ENCODE results near the gene TBX18.

TBX18 gene

GRCh38 chr6:84669945-84670344, 94.5 kb downstream of the TBX18 start:
- no peak for DNase-seq (ENCODE audit: low read depth)

- peak; percentile 8 for DNase-seq (ENCODE audit: low read depth)
These were observed 96.9 kb downstream of the TBX18 start for GRCh38 chr6:84667252-84668213.

DNA sequence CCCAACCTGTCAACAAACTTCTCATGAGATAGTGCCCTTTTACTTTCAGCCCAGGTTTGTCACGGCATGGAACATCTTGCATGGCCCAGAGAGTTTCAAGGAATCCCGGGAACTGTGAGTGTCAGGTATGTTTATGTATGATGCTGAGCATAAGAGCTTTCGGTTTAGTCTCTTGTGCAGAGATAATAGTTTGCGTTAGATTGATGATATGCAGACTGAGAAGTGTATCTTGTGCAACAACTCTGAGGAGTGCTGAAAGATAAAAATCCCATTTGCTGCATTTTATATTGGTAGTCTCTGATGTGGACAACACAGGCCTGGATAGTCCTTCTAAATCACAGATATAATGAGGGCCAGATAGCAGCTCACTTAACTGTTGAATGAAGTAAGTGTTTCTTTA, 99.0 kb downstream of the TBX18 start:
- DNase-seq (ENCODE audit: low read depth), result no peak

DNA sequence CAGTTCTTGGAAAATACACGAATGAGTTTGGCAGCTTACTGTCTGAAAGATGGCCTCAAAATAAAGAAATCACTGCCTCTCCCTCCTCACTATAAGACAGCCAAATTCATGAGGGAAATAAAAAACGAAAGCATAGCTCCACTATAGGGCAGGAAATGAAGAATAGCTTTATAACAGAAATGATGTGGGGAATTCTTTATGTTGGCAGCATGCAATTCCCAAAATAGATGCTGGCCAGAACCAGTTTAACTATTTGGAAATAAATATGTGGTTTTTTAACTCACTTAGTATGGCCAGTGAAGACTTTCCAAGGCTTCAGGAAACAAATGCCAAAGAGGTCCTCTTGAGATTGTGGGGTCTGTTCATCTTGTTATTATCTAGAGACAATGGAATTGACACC, 100.5 kb downstream of the TBX18 start:
- DNase-seq (ENCODE audit: low read depth), result no peak

GRCh38 chr6:84657486-84657885, 106.9 kb downstream of the TBX18 start:
- no peak for DNase-seq (ENCODE audit: low read depth)

DNA sequence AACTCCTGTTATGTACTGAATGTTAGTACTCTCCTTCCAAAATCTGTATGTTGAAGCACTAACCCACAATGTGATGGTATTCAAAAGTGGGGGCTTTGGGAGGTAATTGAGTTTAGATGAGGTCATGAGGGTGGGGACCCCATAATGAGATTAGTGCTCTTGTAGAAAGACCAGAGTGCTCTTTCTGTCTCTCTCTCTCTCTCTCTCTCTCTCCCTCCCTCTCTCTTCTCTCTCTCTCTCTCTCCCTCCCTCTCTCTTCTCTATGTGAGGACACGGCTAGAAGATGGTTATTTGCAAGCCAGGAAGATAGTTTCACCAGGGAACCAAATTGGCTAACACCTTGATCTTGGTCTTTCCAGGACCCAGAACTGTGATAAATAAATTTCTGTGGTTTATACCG, 107.4 kb downstream of the TBX18 start:
- no peak for DNase-seq (ENCODE audit: low read depth)

GRCh38 chr6:84653027-84653551, 111.3 kb downstream of the TBX18 start:
- no peak for DNase-seq (ENCODE audit: low read depth)

DNA sequence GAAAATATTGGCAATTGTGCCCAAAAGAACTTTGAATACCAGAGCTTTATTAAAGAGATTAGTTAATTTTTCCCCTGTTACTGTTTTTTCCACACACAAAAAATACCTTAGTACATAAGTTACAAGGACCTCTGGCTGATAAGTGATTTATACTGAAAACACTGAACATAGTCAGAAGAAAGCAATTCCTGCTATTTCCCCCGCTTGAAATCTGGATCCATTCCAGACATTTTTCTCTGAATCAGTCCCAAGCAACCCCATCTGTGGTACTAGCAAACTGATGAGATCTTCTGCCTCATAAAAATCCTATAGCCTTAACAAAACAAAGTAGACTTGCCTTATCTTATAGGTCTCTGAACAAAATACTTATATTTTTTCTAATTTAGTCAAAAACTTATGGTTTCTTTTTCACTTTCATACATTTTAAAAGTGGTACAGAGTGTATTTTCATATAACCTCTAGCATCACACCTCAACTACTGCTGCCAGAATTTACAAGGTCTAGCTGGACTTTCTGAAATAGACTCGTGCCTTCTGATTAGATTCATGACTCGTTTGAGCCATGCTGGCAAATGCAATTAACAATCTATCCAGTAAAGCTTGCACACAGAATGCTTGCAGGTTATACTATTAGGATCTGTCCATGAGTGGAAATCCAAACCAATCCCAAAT, 111.9 kb downstream of the TBX18 start:
- no peak for DNase-seq (ENCODE audit: low read depth)

DNA sequence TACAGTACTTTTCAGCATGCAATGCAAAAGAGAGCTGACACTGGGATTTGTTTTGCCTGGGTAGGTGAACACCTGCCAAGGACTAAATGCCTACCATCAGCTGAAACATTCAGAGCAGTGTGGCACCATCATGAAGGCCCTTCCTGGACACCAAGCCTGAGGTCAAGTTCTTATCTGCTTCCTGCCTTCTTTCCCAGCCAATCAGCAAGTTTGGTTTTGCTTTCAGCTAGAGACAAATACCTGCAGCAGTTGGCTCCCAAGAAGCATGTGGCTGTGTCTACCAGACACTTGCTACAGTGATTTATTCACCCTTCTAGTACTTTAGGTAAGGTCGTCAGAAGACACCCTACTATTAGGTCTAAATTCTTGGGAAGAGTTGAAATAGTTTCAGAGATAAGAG, 112.8 kb downstream of the TBX18 start:
- DNase-seq (ENCODE audit: low read depth), result no peak

GRCh38 chr6:84648444-84648843, 116.0 kb downstream of the TBX18 start:
- no peak for DNase-seq (ENCODE audit: low read depth)

- DNase-seq (ENCODE audit: low read depth), result no peak
These were observed 118.7 kb downstream of the TBX18 start for GRCh38 chr6:84645563-84646266.

- no peak for DNase-seq (ENCODE audit: low read depth)
These were observed 119.4 kb downstream of the TBX18 start for GRCh38 chr6:84645000-84645399.

GRCh38 chr6:84643778-84644177, 120.6 kb downstream of the TBX18 start:
- no peak for DNase-seq (ENCODE audit: low read depth)

GRCh38 chr6:84641076-84641475, 123.3 kb downstream of the TBX18 start:
- DNase-seq (ENCODE audit: low read depth), result no peak

DNA sequence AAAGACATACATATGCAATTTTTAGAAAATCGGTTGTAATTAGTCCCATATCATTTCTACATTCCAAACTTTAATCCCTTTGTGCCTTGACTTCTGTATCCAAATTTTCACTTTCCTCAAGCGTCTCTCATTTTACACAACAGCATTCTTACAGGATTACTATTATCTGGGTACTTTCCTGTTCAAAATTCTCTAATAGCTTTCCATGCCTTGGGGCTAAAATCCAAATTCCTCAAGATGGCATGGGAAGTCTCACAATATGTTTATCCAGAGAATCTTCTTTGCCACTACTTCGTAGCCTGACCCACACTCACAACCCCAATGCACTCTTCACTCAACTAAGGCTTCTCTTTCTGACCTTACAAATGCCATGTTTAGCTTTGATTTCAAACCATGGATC, 125.0 kb downstream of the TBX18 start:
- DNase-seq (ENCODE audit: low read depth), result no peak

DNA sequence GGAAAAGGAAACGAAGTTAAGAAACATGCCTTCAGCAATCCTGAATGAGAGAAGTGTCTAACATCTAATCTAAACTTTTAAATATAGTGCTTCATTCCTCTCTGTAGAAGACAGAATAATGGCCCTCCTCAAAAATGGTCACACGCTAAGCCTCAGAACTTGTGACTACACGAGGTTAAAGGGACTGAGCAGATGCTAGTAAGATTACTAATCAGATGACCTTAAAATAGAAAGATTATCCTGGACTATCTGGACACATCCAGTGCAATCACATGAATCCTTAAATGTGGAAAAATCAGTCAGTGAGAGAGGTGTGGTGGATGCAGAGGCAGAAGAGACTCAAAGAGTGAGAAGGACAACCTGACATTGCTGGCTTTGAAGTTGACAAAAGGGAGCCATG, 126.1 kb downstream of the TBX18 start:
- no peak for DNase-seq (ENCODE audit: low read depth)
